SHP77 treated with DMSO at 0.1 percent for 48 hours (cell line): ENCODE measurements around the gene MEGF6.

ENCODE experiments used
- DNase-seq: peaks from one replicate; lab custom pipeline; 2025; lab: John Stamatoyannopoulos, UW

MEGF6 gene

GRCh38 chr1:3440711-3441409, 170.4 kb downstream of the MEGF6 start:
- DNase-seq, result no peak

DNA sequence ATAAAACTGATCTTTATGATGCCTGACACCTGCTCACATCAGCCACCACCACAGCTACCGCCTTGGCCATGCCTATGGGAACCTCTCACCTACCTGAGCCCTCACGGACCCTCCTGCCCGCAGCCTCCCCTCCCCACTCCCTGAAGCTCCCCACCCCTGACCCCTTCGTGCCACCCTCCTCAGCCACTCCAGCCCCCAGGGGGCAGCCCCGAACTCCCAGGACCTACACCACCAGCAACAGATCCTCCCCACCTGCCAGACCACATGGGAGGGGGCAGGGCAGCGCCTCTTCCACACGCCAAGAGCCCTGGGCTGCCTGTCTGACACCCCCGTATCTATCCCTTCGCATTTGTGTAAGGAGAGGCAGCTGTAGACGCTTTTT, 171.0 kb downstream of the MEGF6 start:
- no peak for DNase-seq
